Upper lobe of left lung (tissue), 4 donors: ENCODE data around the gene FNDC5.

Experiments used
- EP300 ChIP-seq, 4 donors: sonication (generic); formaldehyde crosslinking; IDR thresholded peaks; one replicate each; pipeline ENCODE4 v1.5.1; 2017; ENCODE audit warnings: antibody characterized with exemption in 4 of 4, control low read depth in 2 of 4
- TF ChIP-seq, protein P1 (sequence below), 6 experiments: fragments of 450-650 bp in 4 of 6; fragments of 200-600 bp in 2 of 6; sonication (generic) in 2 of 6; IDR thresholded peaks; one replicate each; pipeline ENCODE4 v1.5.1; 2016 to 2019; ENCODE audit warnings: antibody characterized with exemption in 6 of 6

DNA sequence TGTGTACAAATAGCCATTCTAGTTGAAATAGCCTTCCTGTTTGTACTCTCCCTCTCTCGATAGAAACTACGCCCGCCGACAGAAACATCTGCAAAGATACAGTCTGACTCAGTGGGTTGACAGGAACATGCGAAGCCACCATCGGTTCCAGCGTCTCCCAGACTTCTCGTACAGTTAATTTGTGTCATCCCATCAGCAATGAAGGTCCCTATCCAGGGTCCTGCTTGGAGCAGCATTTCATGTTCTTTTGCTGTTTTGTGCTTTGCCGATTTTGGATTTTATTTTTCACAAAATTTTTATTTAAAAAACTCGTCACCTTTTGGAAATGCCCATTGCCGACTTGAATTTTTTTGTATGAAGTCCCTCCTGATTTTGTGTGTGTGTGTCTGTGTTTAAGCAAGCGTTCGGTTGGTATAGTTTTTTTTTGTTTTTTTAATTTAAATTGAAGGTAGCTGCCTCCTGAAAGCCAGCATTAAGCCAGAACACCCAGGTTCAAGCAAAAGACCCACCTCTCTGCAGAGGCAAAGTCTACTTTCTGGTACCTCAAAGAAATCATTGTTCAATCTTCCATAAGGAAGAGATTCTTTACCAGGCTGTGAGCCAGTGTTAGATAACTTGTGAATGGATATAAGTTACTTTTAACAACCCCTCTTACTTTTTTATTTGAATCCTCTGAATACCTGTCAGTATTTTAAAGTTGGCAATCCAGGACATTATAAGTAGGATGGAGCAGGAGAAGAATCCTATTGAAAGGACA lies 14.7 kb downstream of the FNDC5 start:
- TF ChIP-seq EP300 (IDR thresholded peaks at IDR 0.05), result no peak
- TF ChIP-seq, protein P1, sequence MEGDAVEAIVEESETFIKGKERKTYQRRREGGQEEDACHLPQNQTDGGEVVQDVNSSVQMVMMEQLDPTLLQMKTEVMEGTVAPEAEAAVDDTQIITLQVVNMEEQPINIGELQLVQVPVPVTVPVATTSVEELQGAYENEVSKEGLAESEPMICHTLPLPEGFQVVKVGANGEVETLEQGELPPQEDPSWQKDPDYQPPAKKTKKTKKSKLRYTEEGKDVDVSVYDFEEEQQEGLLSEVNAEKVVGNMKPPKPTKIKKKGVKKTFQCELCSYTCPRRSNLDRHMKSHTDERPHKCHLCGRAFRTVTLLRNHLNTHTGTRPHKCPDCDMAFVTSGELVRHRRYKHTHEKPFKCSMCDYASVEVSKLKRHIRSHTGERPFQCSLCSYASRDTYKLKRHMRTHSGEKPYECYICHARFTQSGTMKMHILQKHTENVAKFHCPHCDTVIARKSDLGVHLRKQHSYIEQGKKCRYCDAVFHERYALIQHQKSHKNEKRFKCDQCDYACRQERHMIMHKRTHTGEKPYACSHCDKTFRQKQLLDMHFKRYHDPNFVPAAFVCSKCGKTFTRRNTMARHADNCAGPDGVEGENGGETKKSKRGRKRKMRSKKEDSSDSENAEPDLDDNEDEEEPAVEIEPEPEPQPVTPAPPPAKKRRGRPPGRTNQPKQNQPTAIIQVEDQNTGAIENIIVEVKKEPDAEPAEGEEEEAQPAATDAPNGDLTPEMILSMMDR (IDR thresholded peaks at IDR 0.05), result no peak
